Stimulated activated CD4-positive, alpha-beta T cell treated with anti-CD3 and anti-CD28 coated beads, Interleukin-15, amount 100 ng/mL, for 48 hours (primary cell): Measurements from ENCODE around the gene FBXL16.

Experiments
- DNase-seq, 2 donors: peaks; one replicate each; pipeline ENCODE4 v3.0.0-alpha.2; 2020; ENCODE audit warnings: low read depth in 2 of 2

The FBXL16 gene

GRCh38 chr16:662597-662996, 43.0 kb downstream of the FBXL16 start:
- no peak for DNase-seq

GRCh38 chr16:662095-662494, 43.5 kb downstream of the FBXL16 start:
- no peak for DNase-seq

- DNase-seq = no peak
These were observed 44.3 kb downstream of the FBXL16 start for GRCh38 chr16:661184-661821.

DNA sequence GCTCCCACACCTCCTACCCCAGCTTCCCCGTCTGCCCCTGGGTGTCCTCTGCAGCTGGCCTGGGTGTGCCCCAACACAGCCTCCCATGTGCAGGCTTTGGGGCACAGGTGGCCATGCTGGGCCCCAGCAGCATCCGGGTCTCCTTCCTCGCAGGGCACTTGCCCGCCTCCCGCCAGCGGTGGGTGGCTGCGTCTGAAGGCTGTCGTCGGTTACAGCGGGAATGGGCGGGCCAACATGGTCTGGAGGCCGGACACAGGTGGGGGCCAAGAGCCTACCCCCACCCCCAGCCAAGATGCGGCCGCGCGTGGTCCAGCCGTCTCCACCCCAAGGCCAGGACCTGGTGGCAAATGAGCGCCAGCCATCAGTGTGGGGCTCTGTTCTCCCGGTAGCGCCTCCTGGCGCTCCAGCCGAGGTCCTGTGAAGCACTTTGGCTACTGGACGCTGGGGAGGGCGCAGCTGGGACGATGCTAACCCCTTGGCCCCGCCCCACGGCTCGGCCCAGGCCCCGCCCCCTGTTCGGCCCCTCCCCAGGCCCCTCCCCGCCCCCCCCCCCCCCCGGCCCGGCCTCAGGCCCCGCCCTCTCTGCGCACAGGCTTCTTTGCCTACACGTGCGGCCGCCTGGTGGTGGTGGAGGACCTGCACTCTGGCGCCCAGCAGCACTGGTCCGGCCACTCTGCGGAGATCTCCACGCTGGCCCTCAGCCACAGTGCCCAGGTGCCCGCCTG, 45.0 kb downstream of the FBXL16 start:
- DNase-seq = peak; percentile 57 to 59

DNA sequence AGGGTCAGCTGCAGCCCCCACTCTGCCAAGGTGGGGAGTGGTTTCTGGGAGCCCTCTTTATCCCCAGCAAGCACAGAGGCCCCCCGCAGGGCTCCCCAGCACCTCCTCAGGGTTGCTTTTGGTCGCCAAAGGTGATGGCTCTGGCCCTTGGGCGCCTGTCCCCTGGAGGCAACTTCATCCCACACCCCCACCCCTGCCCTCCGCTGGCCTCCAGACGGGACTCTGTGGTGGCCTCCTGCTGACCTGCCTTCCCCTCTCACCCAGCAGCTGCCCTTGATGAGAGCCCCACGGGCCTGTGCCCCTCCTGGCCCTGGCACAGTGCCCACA, 45.5 kb downstream of the FBXL16 start:
- DNase-seq = no peak

- DNase-seq = no peak
These were observed 46.0 kb downstream of the FBXL16 start for GRCh38 chr16:659618-660017.

- DNase-seq = no peak
These were observed 46.7 kb downstream of the FBXL16 start for GRCh38 chr16:658679-659571.

- no peak for DNase-seq
These were observed 48.1 kb downstream of the FBXL16 start for GRCh38 chr16:657487-657886.

- DNase-seq = no peak
These were observed 51.6 kb downstream of the FBXL16 start for GRCh38 chr16:654034-654433.

DNA sequence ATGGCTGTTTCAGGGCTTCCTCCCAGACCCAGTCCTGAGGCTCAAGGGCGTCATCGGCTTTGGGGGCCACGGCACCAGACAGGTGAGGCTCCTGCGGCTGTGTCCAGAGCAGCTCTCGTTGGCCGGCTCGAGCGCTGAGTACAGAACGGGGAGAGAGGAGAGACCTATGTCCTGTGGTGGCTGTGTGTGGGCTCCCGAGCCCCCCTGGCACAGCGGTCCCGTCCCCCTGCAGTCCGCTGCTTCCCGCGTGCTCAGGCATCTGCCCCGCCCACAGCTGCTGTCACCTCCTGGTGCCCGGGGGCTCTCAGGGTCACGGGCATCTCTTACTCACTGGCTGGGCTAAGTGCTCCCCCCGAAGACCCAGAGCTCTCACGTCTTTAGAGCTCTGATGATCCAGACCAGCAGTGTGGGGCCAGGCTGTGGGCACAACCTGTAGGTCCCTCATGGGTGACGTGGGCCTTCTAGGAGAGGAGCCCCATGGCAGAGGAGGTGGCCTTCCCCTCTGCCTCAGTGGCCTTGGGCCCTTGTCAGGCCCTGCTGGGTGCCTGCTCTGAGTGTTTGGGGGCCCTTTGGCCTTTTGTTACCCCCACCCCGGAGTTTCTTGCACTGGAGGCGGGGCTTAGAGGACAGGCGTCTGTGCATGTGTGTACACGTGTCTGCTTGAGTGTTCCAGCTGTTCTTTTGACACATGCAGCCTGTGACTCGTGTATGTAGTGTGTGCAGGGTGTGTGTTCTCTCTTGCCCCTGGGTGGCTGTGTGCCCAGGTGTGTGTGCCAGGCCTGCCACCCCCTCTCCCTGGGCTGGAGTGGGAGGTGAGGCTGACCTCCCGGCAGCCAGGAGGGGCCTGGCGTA, 52.9 kb downstream of the FBXL16 start:
- DNase-seq = no peak

DNA sequence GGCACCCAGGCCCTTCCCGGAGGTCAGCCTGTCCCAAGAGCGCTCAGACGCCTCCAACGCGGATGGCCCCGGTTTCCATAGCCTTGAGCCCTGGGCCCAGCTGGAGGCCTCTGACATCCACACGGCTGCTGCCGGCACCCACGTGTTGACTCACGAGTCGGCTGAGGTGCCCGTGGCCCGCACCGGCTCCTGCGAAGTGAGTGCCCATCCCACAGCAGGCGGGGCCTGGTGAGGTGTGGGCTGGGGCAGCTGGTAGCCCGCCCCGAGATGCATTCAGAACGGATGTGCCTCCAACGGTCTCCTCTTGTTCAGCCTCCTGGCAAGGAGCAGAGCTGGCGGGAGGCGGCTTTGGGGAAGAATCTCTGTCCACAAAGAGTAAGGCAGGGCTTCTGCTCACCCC, 53.8 kb downstream of the FBXL16 start:
- no peak for DNase-seq

DNA sequence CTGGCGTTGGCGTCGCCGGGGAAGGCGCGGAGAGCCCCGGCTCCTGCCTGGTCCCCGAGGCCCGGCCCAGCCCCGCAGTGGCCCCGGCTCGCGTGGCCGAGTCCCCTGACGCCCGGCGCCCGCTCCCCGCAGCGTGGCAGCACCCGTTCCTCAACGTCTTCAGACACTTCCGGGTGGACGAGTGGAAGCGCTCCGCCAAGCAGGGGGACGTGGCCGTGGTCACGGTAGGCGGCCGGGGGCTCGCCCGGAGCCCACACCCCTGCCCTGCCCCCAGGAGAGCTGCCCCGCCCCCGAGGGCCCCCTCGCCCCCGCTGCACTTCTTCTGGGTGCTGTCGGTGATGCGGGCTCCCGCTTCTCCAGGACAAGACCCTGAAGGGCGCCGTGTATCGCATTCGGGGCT, 56.0 kb downstream of the FBXL16 start:
- DNase-seq = no peak

- DNase-seq = peak; percentile 84 to 91
These were observed 56.6 kb downstream of the FBXL16 start, which contains the start of gene WDR90 for GRCh38 chr16:648781-649589. TSS of gene WDR90 (plus strand) at chr16:649365. CDS start at chr16:649417, 52 bp downstream.

- peak in 1 of 2 donors; percentile 47 for DNase-seq
These were observed 57.4 kb downstream of the FBXL16 start for GRCh38 chr16:648071-648780.

DNA sequence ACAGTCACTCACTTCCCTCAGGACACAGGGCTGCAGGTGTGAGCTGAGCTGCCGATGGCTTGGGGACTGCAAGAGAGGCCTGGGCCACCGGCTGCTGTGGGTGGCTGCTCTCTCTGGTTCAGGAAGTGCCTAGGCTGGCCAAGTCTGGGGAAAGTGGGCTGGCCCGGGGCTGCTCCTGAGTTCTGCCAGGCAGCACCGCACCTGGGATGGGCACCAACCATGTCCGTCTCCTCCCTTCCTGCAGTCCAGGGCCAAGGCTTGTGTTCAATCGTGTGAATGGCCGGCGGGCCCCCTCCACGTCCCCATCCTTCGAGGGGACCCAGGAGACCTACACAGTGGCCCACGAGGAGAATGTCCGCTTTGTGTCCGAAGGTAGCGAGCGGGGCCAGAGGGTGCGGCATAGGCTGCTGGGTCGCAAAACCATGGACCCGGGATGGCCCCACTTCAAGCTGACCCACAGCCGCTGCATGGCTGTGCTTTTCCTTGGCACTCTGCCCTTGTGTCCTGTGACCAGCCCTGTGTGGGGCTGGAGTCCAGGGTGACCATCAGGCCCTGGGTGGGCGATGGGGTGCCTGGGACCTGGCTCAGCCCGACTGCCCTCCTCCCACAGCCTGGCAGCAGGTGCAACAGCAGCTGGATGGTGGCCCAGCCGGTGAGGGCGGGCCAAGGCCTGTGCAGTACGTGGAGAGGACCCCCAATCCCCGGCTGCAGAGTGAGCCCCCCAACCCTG, 58.3 kb downstream of the FBXL16 start:
- no peak for DNase-seq

GRCh38 chr16:646679-647172, 58.9 kb downstream of the FBXL16 start:
- no peak for DNase-seq

GRCh38 chr16:645852-646678, 59.5 kb downstream of the FBXL16 start:
- DNase-seq = no peak

DNA sequence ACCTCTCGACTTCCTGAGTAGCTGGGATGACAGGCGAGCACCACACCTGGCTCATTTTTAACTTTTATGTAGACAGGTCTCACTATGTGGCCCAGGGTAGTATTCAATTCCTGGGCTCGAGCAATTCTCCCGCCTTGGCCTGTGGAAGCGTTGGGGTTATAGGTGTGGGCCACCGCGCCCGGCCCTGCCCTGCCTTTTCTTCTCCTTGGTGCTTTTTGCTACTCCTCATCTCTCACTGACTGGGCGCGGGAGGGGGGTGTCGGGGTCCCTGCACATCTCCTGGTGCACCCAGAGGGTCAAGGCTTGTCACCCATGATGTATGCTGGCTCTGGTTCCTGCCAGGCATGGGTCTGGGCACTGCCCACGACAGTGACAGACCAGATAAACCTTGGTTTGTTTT, 61.0 kb downstream of the FBXL16 start:
- DNase-seq = no peak

DNA sequence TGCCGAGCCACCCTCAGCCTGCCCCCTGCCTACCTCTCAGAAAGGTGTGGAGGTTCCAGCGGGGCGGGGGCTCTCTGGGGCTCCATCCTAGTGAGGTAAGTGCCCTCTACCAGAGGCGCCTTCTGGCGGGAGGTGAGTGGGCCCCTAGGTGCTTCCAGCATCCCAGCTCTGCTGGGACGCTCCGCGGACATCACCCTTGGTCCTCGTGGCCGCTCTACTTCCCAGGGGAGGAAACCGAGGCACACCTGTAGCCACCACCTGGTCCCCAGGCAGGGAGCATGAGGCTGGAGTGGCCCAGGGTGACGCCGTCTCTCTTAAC, 62.6 kb downstream of the FBXL16 start:
- DNase-seq = no peak
